ENCODE data around the gene ZNF22.

GRCh38 chr10:44961931-44962750 lies 38.6 kb upstream of the ZNF22 start:
- TF ChIP-seq POLR2AphosphoS5 (IDR thresholded peaks at IDR 0.05; ENCODE audit: low read depth, low read length) = no peak
- TF ChIP-seq POLR2A (IDR thresholded peaks at IDR 0.05; ENCODE audit: low read depth, low read length) = no peak
- no peak for TF ChIP-seq TAF1 (IDR thresholded peaks at IDR 0.05; ENCODE audit: borderline replicate concordance, low read depth, low read length)

Measured in GM12892 (cell line).